ENCODE results near the gene RAD50.
A peak's percentile ranks its signal among the peaks of the same experiment; 100 is the strongest.

RAD50 gene

GRCh38 chr5:132669455-132669820 is 112.7 kb downstream of the RAD50 start:
- DNase-seq (ENCODE audit: low read depth) = no peak
- TF ChIP-seq CTCF (IDR thresholded peaks at IDR 0.05; ENCODE audit: control insufficient read depth, insufficient read depth, low read depth, low read length, missing control alignments) = no peak
- H3K4me3 ChIP-seq (ENCODE audit: control insufficient read depth, low read depth, low read length) = no peak overlapping the region

GRCh38 chr5:132669966-132670882 is 113.4 kb downstream of the RAD50 start:
- no peak overlapping the region for H3K4me3 ChIP-seq (ENCODE audit: control insufficient read depth, low read depth, low read length)
- TF ChIP-seq CTCF (IDR thresholded peaks at IDR 0.05; ENCODE audit: control insufficient read depth, insufficient read depth, low read depth, low read length, missing control alignments) = no peak
- no peak for DNase-seq (ENCODE audit: low read depth)

- no peak for DNase-seq (ENCODE audit: low read depth)
- H3K4me3 ChIP-seq (ENCODE audit: control insufficient read depth, low read depth, low read length) = no peak overlapping the region
- no peak for TF ChIP-seq CTCF (IDR thresholded peaks at IDR 0.05; ENCODE audit: control insufficient read depth, insufficient read depth, low read depth, low read length, missing control alignments)
These were observed 114.2 kb downstream of the RAD50 start for GRCh38 chr5:132671000-132671399.

GRCh38 chr5:132673488-132673887 is 116.7 kb downstream of the RAD50 start:
- no peak for DNase-seq (ENCODE audit: low read depth)
- TF ChIP-seq CTCF (IDR thresholded peaks at IDR 0.05; ENCODE audit: control insufficient read depth, insufficient read depth, low read depth, low read length, missing control alignments) = no peak
- H3K4me3 ChIP-seq (ENCODE audit: control insufficient read depth, low read depth, low read length) = no peak overlapping the region

- no peak for TF ChIP-seq CTCF (IDR thresholded peaks at IDR 0.05; ENCODE audit: control insufficient read depth, insufficient read depth, low read depth, low read length, missing control alignments)
- no peak for DNase-seq (ENCODE audit: low read depth)
- H3K4me3 ChIP-seq (ENCODE audit: control insufficient read depth, low read depth, low read length) = peak within 1 kb of the TSS; percentile 42
These were observed 117.3 kb downstream of the RAD50 start, which contains the start of gene IL4 for GRCh38 chr5:132673939-132674630. IL4 (plus strand) TSS chr5:132673989; CDS start chr5:132674051, 62 bp downstream.

GRCh38 chr5:132674671-132675506 is 118.1 kb downstream of the RAD50 start:
- DNase-seq (ENCODE audit: low read depth) = peak; percentile 91
- peak overlapping the region; percentile 42 for H3K4me3 ChIP-seq (ENCODE audit: control insufficient read depth, low read depth, low read length)
- TF ChIP-seq CTCF (IDR thresholded peaks at IDR 0.05; ENCODE audit: control insufficient read depth, insufficient read depth, low read depth, low read length, missing control alignments) = no peak
